ENCODE measurements around the gene GNAT2.

DNA sequence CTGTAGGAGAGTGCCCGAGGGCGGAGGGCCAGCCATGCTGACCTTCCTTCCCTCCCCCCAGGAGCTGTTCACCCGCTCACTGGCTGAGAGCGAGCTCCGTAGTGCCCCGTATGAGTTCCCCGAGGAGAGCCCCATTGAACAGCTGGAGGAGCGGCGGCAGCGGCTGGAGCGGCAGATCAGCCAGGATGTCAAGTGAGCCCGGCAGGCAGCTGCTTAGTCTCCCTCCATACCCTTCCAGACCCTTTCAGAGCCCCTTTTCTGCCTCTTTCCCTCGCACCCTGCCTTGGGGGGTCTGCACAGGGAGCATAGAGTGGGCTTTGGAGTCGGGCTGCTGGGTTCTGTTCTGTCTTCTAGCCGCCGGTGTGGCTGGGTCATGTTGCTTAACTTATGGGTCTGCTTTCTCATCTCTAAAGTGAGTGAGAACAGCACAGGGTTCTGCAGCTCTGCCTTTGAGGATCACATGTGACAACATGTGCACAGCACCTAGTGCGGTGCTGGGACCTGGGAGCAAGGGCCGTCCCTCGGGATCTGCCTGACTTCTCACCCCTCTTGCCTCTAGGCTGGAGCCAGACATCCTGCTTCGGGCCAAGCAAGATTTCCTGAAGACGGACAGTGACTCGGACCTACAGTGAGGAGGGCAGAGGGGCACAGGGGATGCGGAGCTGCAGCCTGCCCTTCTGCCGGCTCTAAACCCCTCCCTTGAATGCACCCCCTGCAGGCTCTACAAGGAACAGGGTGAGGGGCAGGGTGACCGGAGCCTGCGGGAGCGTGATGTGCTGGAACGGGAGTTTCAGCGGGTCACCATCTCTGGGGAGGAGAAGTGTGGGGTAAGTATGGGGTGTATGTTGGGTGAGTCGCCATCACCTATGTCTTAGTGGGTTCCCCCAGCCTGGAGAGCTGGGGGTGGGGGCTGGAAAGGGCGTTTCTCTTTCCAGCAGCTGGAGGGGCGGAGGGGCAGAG is 6.5 kb upstream of the GNAT2 start:
- TF ChIP-seq, protein P1, sequence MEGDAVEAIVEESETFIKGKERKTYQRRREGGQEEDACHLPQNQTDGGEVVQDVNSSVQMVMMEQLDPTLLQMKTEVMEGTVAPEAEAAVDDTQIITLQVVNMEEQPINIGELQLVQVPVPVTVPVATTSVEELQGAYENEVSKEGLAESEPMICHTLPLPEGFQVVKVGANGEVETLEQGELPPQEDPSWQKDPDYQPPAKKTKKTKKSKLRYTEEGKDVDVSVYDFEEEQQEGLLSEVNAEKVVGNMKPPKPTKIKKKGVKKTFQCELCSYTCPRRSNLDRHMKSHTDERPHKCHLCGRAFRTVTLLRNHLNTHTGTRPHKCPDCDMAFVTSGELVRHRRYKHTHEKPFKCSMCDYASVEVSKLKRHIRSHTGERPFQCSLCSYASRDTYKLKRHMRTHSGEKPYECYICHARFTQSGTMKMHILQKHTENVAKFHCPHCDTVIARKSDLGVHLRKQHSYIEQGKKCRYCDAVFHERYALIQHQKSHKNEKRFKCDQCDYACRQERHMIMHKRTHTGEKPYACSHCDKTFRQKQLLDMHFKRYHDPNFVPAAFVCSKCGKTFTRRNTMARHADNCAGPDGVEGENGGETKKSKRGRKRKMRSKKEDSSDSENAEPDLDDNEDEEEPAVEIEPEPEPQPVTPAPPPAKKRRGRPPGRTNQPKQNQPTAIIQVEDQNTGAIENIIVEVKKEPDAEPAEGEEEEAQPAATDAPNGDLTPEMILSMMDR (IDR thresholded peaks at IDR 0.05), result no peak
- TF ChIP-seq POLR2A (IDR thresholded peaks at IDR 0.05), result no peak
